ENCODE data around the gene CHAF1B.

GRCh38 chr21:36379251-36379650 lies 5.9 kb upstream of the CHAF1B start:
- TF ChIP-seq CTCF (IDR thresholded peaks at IDR 0.05) (no peak), EP300 (IDR thresholded peaks at IDR 0.05; ENCODE audit: low read depth) (no peak)

Measured in transverse colon (tissue), 3 donors.